SK-MEL-5 (cell line): ENCODE data around the gene TSPO. TPM values are rescaled to one million over a fixed set of nuclear protein-coding genes. Genes with fewer than 3 reads are reported as not detected.
A peak's percentile ranks its signal among the peaks of the same experiment; 100 is the strongest.
"Not testable (repeated sequence)": the region's sequence is repeated elsewhere in the genome, so short reads cannot be mapped to it uniquely, and the experiment has no call there.

Source experiments
- DNase-seq: peaks from one replicate; pipeline ENCODE4 v3.0.0-alpha.2; 2016; ENCODE audit warnings: low read depth, low spot score
- in situ Hi-C: cut with HindIII; loops from 2 replicates; pipeline ENCODE4 v1.10.0; 2016; ENCODE audit warnings: low sequenced_read_pairs, high pct_unique_total_duplicates, low pct_unique_long_range_greater_than_20kb
- polyA plus RNA-seq, 2 experiments: library from polyadenylated mRNA; depleted of rRNA; stranded (reverse); fragments of >200 nt; gene quantifications; 2 replicates each; pipeline ENCODE4 v1.2.3, GENCODE V29; 2015
- total RNA-seq: library from RNA; depleted of rRNA; stranded (reverse); fragments of >200 nt; shearing (Covaris generic); gene quantifications from 2 replicates; pipeline ENCODE4 v1.2.3, GENCODE V29; 2014; rRNA removed

Gene TSPO
- 227 and 244 TPM in 2 replicates for total RNA-seq
- 349 and 440 TPM in 2 replicates for polyA plus RNA-seq (2015; cell fraction: cytosol; rRNA removed)
- polyA plus RNA-seq (2015; cell fraction: nucleus; rRNA removed), result 49.3 and 55.4 TPM in 2 replicates

DNA sequence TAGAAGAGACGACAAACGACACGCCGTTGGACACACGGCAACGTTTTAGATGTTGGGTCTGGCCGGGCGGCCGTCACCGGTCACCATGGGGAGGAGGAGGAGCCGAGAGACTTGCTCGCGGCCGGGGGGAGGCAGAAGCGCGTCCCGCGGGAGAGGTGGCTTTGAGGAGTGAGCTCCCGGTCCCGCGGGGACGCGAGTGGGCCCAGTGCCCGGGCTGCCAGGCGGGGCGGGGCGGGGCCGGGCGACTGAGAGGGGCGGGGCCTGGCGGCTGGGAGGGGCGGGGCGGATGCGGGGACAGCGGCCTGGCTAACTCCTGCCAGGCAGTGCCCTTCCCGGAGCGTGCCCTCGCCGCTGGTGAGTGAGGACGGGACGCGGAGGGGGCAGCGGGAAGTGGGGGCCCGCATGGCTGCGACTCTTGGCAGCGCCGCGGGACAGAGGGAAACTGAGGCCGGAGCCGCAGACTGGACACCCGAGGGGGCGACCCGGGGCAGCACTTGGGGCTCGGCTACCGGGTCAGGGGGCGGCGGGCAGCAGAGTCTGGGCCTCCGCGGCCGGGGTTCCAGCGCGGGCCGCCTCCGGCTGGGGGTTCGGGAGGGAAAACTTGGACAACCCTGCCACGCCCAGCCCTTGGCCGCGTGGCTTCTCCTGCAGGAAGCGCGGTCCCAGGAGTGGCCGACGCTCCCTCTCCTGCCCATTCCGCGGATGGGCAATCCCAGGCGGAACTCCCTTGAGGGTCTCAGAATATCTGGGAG, at the start of gene TSPO:
TSS of gene TSPO (plus strand) at position 309 of the 752 bp plus-strand sequence. CDS start 7,680 bp downstream, outside the sequence.
- peak; percentile 54 for DNase-seq
- in situ Hi-C loops, result no loop called here

- in situ Hi-C loops, result not testable (repeated sequence)
- peak; percentile 54 for DNase-seq
Measured at GRCh38 chr22:43104056-43104625, 47.2 kb upstream of the TSPO start.

- DNase-seq, in situ Hi-C loops: not testable (repeated sequence)
Measured at GRCh38 chr22:43104950-43105349, 46.4 kb upstream of the TSPO start.

DNA sequence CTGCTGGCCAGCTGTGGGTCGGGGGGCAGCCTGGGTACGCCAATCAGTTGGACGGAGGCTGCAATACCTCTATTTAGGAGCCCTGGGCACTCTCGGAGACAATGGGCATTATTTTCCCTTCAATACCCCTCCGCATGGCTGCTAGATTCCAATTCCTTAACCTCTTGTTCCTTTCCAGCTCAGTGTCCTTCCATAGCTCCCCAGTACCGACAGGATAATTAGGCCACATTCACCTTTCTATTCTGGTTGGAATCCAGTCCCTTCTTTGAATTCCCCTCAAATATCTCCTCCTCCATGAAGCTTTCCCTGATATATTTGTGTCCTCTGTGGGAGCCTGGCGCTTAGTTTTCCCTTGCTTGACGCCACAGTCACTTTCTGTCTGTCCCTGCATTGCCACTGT, 45.1 kb upstream of the TSPO start:
- in situ Hi-C loops, result no loop called here
- DNase-seq, result no peak

DNA sequence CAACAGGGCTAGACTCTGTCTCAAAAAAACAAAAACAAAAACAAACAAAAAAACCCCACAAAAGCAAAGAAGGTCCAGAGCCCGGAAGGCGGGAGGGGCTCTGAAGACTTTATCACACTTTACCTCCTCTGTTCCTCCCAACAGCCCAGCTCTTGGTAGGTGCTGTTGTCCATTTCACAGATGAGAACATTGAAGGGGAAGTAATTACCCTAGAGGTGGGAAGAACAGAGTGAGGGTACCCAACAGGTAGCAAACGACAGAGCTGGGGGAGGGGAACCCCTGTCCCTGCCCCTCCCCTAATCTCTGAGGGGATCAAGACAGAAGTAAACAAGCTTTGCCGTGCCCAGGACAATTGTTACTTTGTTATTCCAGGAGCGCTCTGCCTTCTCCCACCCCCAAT, 41.8 kb upstream of the TSPO start:
- in situ Hi-C loops, result no loop called here
- DNase-seq, result no peak

- in situ Hi-C loops, result no loop called here
- DNase-seq, result no peak
Measured at GRCh38 chr22:43109921-43110443, 41.4 kb upstream of the TSPO start.

- DNase-seq, result peak; percentile 33
- in situ Hi-C loops, result no loop called here
Measured at GRCh38 chr22:43110444-43110926, 40.9 kb upstream of the TSPO start, which contains the start of gene BIK. Gene BIK (plus strand): TSS chr22:43110750. CDS start chr22:43124023, 13,273 bp downstream.

- in situ Hi-C loops, result no loop called here
- no peak for DNase-seq
Measured at GRCh38 chr22:43110927-43111623, 40.3 kb upstream of the TSPO start.

GRCh38 chr22:43113526-43114251, 37.7 kb upstream of the TSPO start:
- in situ Hi-C loops, result no loop called here

GRCh38 chr22:43114958-43115357, 36.4 kb upstream of the TSPO start:
- in situ Hi-C loops, result no loop called here

More at GRCh38 chr22:43113526-43114251, 37.7 kb upstream of the TSPO start:
- no peak for DNase-seq

DNA sequence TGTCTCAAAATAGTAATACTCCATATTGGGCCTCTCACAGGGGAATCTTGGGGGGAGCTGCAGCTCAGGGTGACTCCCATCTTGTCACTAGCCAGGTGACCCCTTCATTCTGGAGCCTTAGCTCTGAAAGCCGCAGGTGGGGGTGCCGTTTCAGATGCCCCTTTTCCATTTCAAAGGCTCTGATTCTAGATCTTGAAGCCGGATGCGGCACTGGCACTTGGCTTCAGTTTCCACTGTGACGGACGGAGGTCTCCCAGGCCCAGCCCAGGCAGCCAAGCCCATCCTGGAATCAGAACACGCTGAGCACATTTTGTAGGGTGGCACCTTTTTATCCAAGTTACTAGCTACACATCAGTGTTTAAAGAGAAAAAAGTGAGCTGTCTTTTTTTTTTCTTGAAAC, 34.4 kb upstream of the TSPO start:
- DNase-seq, result no peak
- in situ Hi-C loops, result no loop called here

More at GRCh38 chr22:43114958-43115357, 36.4 kb upstream of the TSPO start:
- DNase-seq, result no peak

DNA sequence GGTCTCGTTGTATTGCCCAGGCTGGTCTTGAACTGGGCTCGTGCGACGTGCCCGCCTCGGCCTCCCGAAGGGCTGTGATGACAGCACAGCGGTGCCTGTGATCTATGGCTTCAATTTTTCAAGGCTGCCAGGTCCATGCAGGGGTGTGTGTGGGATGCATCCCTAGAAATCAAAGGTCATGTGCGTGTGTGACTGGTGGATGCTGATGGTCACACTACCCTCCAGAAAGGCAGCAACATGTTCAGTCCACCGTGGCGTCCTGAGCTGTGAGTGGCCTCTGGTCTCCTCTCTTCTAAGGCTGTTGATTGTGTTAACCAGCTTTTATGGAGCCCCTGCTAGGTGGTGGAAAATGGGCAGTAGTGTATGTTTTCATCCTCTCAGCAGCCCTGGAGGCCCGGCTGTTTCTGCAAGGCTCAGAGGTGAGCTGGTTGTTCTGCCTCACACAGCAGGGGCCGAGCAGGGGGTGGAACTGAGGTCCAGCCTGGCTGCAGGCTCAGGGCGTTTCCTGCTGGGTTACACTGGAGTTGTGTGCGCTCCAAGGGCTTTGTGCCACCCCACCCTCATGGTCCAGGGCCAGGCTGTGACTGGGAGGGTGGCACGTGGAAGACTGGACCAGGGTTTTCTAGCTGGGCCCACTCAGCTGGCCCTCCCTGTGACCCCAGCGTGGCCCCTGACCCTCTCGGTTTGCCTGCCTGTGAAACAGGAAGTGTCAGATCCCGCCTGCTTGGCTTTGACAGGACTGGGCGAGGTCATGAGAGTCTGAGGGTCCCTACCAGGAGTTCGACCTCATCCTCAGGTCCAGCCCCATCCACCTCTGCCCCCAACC, 33.1 kb upstream of the TSPO start:
- in situ Hi-C loops, result no loop called here
- no peak for DNase-seq

DNA sequence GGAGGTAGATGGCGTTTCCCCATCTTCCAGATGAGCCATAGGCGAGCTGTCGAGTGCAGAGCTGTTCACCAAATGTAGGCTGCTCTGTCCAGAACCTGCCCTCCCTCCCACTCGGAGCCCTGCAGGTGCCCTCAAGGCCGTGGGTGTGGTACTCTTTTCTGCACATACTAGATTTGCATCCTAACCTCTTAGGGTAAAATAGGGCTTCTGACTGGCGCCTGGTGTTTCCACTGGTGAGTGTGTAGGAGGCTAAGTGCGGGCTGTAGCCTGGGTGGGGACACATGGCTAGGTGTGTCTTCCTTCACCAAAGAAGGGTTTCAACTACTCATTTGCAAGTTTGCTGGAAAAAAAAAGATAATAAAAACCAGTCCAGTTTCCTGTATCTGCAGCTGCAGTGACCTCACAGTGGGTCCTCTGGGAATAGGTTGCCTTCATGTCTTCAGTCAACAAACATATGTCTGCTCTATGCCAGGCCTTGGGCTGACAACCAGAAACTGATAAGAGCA, 32.4 kb upstream of the TSPO start:
- no peak for DNase-seq
- in situ Hi-C loops, result no loop called here

GRCh38 chr22:43126501-43127165, 24.7 kb upstream of the TSPO start:
- in situ Hi-C loops, result no loop called here
- DNase-seq, result no peak

DNA sequence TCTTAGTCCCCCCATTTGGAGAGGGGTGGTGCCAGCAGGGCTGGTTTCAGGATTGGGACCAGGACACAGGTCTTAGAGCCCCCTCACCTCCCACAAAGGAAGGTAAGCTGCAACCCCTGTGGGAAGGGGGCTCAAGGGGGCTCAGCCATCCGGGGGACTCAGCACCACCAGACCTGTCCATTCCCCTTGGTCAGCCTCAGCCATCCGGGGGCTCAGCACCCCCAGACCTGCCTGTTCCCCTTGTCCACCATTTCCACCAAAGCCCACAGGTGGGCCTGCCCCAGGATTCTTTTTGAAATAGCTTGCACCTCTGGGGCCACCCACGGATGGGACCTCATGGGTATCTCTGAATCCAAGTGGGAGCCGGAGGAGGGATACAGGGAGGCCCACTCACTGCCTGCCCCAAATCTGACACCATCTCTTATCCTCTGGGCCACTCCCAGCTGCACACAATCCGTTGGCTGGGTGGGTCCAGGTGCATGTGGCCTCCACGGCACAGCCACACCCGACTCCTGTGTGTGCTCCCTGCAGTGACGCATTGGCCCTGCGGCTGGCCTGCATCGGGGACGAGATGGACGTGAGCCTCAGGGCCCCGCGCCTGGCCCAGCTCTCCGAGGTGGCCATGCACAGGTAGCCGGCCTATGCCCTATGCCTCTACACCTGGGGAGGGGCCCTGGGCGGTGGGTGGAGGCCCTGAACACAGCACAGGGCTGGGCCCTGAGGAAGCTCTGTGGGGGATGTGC, 24.0 kb upstream of the TSPO start:
- in situ Hi-C loops, result no loop called here

More for the DNA sequence above, 24.0 kb upstream of the TSPO start:
- no peak for DNase-seq
